GM19463 (cell line): Measurements from ENCODE around the gene HEG1.

Experiments used
- ATAC-seq: cut with Tn5 transposase; IDR thresholded peaks from one replicate; pipeline ENCODE4 v1.9.1; 2021; ENCODE audit warnings: mild to moderate bottlenecking, moderate library complexity; ENCODE audit not compliant: unreplicated experiment

The HEG1 gene

DNA sequence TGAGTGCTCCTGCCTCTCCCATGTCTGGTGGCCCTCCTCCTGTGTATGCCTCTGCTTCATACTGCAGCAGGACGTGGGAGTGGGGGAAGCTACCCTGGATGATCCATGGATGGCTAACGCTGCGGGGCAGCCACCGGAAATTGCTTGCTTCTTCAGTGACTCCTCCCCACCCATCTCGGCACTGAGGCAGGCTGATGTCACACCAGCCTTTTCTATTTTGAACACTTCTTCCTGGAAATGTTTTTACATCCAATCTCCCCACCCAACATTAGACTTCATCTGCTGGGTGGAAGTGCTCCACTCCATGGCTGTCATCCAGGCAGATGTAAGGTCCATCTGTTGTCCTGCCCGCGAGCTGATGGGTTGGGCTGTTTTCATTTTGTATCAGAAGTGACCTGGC lies 62.3 kb downstream of the HEG1 start:
- ATAC-seq = no peak

DNA sequence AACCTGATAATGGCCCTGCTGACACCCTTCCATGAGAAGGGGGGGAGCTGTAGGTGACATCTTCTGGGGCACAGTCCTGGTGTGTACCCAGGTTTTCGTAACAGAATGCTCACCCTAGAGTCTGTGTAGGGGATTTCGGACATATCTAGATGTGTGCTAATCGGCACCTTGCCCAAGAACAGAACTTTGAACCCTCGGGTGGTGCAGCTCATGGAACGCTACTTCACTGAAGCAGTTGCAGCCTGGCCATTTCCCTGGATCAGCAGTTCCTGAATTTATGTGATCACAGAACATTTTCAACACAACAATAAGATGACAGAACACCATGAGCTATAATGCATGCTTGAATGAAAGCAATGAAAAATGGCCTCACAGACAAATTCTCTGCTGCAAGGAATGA lies 63.8 kb downstream of the HEG1 start:
- ATAC-seq = no peak

DNA sequence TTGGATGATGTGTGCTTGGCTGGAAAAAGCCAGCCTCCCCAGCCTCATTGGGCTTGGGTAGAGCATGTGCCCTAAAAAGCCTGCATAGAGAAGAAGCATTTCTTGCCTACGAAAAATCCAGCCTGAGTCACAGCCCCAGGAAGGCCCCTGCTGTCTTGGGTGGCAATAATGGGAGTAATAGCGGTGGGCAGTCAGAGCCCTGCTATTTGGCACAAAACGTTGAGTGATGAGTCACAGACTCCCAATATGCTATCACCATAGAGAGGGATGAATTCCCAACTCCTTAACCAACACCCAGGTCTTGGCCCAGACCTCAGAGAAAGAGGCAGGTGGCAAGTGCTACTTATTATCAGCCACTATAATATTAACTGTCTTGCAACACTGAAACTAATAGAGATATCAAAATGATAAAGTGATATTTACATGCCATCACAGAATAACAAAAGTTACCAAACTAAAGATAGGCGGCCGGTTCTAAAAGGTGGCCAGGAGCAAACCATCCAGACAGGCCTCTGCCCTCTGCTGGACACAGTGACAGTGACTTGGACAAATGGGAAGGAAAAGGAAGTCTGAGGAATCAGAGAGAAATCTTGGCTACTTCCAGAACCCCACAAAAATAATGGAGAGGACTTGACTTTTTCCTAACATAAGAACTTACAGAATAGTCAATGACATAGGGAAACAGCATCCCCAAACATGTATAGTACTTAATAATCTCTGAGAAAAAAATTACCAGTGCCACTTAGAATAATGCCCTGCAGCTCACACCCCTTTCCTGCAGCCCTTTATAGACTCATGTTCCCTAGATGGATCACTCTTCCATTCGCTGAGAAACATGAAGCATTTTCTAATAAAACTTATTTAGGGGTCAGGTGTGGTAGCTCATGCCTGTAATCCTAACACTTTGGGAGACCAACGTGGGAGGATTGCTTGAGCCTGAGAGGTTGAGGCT lies 69.3 kb downstream of the HEG1 start:
- no peak for ATAC-seq

DNA sequence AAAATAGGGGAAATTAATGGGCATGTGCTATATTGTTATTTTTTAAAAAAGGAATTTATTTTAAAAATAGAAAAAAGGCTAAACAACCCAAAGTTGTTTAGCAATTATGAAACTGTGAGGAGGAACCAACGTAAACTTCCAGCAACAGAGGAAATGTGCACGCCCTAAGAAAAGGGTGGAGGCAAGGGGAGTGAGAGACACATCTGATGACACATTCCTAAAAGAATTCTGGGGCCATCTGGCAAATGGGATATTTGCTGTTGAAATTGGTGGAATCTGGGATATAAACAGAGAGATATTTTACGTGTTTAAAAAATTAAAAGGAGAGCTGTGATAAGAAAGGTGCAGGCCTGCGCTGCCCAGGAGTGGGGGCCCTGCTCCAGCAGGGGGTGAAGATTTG lies 70.4 kb downstream of the HEG1 start:
- ATAC-seq = no peak

DNA sequence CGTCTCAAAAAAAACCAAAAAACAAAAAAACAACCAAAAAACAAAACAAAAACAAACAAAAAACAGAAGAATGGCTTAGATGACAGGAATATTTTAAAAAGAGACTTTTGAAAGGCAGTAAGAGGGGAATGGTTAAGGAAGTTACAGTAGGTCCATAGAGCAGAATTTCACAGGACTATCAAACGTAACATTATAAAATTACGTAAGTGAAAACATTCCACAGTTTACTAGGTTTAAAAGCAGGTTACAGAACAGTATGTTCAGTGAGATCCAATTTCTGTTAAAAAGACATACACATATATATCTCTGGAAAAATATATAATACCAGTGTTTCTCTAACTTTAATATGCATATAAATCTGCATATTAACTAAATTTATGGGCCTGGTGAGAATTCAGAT lies 71.0 kb downstream of the HEG1 start:
- no peak for ATAC-seq

DNA sequence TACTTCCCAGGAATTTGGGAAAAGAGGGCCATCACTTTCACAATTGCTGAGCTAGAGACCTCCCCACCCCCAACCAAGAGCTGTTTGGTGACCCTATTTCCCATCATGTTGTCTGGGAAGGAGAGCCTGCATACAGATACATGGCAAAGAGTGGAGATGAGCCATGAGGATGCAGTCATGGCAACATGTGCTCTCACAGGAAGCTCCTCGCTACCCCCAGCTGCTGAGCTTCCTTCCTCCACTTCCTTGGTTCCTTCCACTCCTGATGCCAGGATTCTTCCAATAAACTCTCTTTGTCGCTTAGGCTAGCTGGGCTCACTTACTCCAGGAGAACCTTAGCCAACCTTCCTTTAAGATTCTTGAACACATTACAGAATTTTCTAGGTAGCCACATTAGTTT lies 72.9 kb downstream of the HEG1 start:
- no peak for ATAC-seq

DNA sequence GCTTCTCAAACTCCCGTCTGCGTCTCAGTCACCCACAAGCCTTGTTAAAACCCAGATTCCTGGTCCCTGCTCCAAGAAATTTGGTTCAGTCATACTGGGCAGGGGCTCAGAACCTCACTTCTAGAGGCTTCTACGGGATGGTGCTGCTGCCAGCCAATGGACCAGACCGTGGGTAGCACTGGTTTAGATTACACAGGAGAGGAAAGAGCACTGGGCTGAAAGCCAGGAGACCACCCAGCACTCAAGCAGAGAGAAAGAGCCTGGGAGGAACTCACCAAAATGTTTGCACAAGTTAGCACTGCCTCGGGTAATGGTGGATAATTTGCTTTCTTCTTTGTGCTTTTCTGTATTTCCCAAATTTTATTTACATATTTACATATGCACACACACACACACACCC lies 74.3 kb downstream of the HEG1 start:
- ATAC-seq = no peak

DNA sequence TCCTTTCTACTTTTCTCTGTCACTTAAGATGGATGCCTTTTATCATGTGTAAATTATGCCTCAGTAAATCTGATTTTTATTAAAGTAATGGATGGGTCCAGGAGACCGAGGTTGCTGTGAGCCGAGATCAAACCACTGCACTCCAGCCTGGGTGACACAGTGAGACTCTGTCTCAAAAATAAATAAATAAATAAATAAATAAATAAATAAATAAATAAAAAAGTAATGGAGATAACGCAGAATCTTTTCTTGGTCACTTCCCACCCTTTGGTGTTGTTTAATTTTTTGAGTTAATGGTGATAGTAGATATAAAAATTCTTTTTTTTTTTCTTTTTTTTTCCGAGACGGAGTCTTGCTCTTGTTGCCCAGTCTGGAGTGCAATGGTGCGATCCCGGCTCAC lies 77.2 kb downstream of the HEG1 start:
- ATAC-seq = no peak

DNA sequence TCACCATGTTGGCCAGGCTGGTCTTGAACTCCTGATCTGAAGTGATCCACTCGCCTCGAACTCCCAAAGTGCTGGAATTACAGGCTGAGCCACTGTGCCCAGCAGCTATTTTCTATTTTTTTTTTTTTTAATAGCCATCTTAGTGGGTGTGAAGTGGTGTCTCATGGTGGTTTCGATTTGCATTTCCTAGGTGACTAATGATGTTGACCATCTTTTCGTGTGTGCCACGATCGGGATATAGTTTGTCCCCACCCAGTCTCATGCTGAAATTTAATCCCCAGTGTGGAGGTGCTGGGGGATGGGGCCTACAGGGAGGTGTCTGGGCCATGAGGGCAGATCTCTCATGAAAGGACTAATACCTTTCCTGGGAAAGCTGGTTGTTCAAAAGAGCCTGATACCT lies 79.4 kb downstream of the HEG1 start:
- ATAC-seq = no peak

DNA sequence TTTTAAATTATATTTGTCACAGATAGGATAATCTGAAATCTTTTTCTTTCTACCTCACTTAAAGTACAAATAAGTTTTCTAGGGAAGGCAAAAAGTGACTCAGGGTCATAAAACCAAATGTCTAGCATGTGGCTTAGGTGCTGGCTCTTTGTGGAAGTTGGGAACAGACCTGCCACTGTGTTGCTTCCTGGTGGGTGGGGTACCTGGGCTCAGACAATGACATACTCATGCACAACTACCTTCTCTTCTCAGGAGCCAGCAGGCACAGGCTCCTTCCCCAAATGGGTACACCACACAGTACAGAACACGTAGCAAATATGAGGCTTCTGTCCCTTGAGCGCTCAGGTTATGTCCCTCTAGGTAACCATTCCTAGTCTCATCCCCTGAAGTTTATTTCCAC lies 81.1 kb downstream of the HEG1 start:
- ATAC-seq = no peak

DNA sequence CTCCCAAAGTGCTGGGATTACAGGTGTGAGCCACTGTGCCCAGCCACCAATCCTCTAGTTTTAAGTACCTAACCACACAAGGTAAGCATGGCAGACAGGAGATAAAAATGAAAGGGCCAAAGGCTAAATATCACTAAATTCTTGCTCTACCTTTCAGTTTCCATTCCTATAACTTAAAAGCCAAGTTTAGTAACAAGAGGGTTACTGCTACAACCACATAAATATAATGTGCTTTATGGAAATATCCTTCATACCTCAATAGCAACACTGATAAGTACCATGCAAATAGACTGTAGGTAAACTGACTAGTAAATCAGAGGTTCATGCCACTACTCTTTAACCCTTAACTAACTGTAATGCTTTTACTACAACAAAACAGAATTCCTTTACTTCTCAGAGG lies 82.5 kb downstream of the HEG1 start:
- ATAC-seq = no peak

DNA sequence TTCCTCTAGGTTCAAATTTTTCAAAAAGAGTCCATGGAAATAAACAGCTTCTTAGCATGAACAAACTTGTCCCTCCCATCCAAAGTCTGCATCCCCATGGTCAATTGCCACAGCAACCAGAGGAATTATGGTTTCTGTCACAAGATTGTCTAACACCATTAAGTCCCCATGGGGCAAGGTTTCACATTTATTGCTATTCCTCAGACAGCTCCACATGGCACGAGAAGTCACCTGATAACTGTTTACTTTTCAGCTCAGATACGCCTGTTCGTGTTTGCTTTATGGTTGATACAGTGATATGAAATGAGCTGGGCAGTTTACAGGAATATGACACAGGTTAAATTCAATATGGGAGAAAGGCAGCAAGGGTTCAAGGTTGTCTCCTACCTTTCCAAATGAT lies 83.3 kb downstream of the HEG1 start:
- no peak for ATAC-seq

DNA sequence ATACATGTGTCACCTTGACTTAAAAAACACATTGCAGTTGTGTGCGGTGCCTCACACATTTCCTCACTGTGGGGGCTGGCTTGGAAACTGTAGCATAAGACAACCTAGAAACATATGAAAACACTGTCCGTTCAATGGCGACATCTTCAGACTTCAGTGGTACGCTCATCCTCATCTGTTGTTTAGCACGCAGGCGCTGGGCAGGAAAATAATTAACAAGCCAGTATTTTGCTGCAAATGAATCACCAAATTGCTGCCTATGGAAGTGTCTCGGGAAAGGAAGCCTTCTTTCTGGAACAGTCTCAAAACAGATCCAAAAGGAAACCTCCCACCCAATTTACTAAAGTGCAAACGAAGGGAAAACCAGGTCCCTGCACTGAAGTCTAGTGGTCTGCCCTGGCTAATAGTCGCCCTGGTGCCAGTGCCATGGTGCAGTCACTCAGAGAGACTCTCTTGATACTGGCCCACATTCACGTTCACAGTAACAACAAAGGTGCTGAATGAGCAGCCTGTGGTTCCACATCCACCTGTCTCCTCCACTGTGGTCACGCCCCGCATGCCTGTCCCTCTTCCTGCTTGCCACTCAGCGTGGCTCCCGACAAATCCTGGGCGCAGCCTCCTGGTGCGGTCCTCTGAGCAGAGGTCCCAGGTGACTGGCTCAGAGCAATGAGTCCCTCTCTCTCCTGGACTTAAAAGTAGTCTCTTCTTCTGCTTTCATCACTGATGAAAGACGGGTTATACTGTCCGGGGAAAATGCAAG lies 85.7 kb downstream of the HEG1 start:
- ATAC-seq = no peak

DNA sequence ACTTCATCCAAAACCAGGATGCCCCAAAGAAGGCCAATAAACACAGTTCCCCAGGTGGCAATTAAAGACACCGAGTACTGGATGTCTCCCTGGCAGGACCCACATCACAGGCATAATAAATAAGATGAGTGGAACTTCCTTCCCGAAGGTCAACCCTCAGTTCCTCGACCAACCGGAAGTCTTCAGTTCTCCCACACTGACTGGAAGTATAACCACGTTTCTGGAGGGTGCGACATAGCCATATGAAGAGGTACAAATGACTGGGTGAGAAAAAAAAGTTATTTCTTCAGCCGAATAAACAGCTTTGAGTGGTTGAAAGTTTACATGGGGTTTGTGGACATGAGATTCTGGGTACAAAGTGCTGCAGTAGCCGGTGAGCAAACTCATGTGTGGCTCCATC lies 86.6 kb downstream of the HEG1 start:
- ATAC-seq = no peak

DNA sequence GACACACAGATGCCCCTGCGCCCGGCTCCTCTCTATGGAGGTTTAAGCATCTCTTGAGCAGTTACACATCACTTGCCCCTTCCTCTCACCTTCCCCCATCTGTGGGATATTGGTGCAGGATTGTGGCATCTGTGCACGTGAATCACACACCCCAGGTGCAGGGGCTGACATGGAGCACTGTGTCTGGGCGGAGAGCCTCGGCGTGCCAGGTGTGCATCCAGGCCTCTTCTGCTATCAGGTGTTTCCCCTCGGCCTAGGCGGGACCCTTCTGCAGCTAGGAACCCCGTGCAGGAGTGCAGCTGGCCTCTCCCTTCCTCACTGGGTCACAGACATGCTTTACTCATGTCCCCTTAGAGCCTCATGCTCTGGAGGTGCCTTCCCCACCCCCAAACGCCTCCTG lies 87.8 kb downstream of the HEG1 start:
- no peak for ATAC-seq

DNA sequence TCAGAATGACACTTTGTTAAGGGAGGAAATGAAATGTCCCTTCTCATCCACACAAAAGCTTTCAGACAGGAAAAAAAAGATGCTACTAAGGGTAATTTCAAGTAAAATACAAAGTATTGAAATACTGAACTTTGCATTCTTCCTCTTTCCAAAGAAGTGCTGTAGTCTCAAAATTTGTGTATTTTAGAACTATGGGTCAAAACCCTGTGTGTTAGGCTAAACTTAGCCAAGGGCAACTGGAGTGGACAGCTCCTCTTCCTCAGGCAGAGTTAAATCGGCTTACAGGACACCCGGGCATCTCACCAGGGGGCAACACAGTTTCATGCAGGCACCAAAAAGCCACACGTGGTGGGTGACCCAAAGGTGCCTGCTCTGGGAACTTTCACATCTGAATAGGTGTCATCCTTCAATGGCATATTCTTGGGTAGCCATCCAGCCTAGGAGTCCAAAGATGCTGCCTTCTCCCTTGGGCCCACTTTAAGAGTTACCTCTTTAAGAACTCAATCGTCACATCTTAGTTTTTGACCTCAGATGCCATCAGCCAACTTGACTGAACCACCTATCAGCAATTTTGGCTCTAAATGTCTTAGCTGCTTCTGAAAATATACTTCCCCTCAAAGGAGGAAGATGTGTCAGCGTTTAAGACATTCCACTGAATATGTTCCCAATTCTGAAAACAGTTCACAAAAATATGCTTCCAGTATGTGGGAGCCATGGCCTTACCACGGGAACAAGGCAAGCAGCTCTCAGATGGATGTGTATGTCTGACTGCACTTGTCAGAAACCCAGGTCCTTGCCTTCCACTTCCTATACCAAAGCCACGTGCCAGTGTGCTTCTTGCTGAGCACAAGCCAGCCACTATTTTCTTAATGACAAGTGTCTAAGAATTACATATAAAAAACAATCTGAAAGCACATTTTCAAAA lies 89.0 kb downstream of the HEG1 start:
- no peak for ATAC-seq

DNA sequence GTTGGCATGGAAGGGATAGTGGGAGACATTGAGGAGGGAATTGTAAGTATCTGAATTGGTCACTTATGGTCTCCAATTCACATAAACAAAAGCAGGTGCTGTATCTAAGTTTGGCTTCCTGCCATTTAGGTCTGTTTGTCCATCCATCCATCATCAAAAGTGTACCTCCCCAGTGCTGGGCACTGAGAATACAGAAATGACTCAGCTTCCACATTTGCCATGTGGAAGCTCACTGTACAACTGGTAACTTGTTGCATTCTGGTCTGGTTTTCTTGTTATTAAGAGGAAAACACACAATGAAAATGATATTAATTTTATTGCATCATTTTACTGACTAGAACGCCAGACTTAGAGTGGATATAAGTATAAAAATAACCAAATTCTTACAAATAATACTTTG lies 90.4 kb downstream of the HEG1 start:
- ATAC-seq = no peak

DNA sequence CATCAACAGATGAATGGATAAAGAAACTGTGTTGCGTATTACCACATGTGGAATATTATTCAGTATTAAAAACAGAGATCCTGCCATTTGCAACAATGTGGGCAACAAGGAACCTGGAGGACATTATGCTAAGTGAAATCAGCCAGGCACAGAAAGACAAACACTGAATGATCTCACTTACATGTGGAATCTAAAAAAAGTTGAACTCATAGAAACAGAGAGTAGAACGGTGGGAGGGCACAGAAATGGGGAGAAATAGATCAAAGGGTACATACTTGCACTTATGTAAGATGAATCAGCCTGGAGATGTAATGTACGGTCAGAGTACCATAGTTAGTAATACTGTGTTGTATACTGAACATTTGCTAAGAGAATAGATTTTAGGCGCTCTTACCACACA lies 91.4 kb downstream of the HEG1 start:
- no peak for ATAC-seq

DNA sequence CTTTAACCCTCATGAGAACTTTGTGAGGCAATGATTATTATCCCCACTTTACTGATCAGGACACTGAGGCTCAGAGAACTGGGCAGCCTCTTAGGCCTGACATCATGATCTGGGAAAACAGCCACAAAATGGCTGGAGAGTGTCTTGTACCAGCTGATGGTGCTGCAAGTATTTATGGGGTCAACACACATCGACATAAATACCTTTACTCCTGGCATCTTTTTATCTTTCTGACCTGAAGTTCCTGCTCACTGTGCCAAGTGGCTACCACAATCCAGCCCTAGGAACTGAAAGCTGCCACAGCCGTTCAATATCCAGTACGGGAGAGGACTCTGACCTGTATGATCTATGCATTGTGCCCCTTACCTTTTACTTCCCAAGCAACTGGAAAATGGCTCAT lies 92.0 kb downstream of the HEG1 start:
- no peak for ATAC-seq

DNA sequence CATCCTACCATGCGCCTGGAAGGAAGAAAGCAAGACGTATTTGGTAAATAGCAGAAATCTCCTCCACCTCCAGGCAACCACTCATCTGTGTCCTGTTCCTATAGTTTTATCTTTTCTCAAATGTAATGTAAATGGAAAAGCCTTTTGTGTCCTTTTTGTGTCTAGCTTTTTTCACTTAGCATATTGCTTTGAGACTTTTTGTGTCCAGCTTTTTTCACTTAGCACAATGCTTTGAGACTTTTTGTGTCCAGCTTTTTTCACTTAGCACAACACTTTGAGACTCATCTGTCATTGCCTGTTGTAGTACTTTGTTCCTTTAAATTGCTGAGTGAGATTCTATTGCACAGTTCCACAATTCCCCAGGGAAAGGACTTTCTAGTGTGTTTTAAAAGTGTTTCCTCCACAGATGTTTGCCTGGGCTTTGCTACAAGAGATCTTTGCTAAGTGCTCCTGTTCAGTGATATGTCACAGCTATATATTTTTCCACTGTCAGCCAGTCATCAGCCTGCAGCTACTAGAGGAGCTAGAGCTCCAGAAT lies 93.3 kb downstream of the HEG1 start:
- no peak for ATAC-seq

DNA sequence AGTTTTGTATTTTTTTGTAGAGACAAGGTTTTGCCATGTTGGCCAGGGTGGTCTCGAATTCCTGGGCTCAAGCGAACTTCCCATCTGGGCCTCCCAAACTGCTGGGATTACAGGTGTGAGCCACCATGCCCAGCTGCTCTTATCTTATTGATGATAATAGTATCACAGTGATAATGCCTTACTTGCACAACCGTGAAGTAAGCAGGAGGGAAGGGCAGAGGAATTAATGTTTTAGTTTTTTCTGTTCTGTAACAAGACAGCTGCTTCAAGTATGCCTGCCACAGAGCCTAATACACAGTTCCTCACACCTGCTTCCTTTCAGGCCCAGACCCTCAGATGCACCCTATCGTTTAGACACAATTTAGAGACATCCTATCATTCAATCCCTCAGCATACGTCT lies 95.1 kb downstream of the HEG1 start:
- ATAC-seq = no peak
